Epithelial cell of esophagus (primary cell): ENCODE results near the gene ZCCHC7.

Experiments
- DNase-seq: peaks from one replicate; pipeline ENCODE4 v3.0.0; 2010; ENCODE audit warnings: low read depth
- H3K4me3 ChIP-seq: 2 replicates; pipeline ENCODE4 v1.5.1; 2011; ENCODE audit warnings: mild to moderate bottlenecking, low read length, control low read depth
- TF ChIP-seq, protein P1 (sequence below): IDR thresholded peaks from 2 replicates; pipeline ENCODE4 v1.5.1; 2011; ENCODE audit warnings: low read depth, mild to moderate bottlenecking, low read length, control low read depth, inconsistent platforms; ENCODE audit not compliant: insufficient read depth; ENCODE audit errors: missing control alignments

Gene ZCCHC7

GRCh38 chr9:37381094-37381741 lies 260.8 kb downstream of the ZCCHC7 start:
- no peak for DNase-seq
- no peak overlapping the region for H3K4me3 ChIP-seq
- TF ChIP-seq, protein P1, sequence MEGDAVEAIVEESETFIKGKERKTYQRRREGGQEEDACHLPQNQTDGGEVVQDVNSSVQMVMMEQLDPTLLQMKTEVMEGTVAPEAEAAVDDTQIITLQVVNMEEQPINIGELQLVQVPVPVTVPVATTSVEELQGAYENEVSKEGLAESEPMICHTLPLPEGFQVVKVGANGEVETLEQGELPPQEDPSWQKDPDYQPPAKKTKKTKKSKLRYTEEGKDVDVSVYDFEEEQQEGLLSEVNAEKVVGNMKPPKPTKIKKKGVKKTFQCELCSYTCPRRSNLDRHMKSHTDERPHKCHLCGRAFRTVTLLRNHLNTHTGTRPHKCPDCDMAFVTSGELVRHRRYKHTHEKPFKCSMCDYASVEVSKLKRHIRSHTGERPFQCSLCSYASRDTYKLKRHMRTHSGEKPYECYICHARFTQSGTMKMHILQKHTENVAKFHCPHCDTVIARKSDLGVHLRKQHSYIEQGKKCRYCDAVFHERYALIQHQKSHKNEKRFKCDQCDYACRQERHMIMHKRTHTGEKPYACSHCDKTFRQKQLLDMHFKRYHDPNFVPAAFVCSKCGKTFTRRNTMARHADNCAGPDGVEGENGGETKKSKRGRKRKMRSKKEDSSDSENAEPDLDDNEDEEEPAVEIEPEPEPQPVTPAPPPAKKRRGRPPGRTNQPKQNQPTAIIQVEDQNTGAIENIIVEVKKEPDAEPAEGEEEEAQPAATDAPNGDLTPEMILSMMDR, result no peak

GRCh38 chr9:37382161-37382981 lies 262.0 kb downstream of the ZCCHC7 start:
- TF ChIP-seq, protein P1, result no peak
- H3K4me3 ChIP-seq, result no peak overlapping the region
- DNase-seq, result no peak

DNA sequence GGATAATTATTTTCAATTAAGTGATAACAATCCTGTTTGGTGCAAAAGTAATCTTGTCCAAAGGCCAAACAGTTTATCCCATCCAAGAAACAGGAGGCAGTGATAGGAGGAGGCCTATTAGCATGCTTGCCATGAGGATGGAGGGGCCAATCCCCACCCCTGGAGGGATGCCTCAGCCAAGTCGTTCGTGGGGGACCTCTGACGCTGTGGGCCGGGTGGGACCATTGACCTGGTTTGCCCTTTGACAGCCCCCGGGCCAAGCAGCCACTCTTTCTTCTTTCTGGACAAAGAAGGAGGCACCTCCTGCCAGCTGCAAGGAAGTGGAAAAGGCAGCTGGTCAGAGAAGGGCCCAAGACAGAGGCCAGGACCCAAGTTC lies 262.6 kb downstream of the ZCCHC7 start:
- H3K4me3 ChIP-seq, result no peak overlapping the region
- TF ChIP-seq, protein P1, result no peak
- no peak for DNase-seq

DNA sequence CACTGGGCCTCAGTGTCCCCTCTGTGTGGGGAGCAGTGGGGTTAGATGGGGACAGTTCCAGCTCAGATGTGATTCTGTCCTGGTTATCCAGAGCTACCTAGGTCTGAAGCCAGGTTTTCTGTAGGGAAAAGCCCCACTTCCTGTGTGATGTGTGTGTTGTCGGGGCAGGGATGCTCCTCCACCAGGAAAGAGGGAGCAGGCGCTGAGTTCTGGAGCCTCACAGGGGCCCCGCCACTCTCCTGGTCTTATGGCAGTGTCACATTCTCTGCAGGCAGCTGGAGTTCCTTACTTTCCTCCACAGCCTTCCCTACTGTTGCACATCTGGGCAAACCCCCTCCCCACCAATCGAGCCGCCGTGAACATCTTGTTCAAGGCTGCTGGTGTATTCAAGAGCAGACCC lies 263.0 kb downstream of the ZCCHC7 start:
- no peak overlapping the region for H3K4me3 ChIP-seq
- no peak for DNase-seq
- TF ChIP-seq, protein P1, result no peak

- TF ChIP-seq, protein P1, result no peak
- DNase-seq, result no peak
- H3K4me3 ChIP-seq, result no peak overlapping the region
These were observed 263.7 kb downstream of the ZCCHC7 start for GRCh38 chr9:37383876-37384746.

GRCh38 chr9:37385286-37385685 lies 264.9 kb downstream of the ZCCHC7 start:
- no peak overlapping the region for H3K4me3 ChIP-seq
- TF ChIP-seq, protein P1, result no peak
- DNase-seq, result no peak
